ENCODE data around the gene DNAJB1.
"Not testable (repeated sequence)": the region's sequence is repeated elsewhere in the genome, so short reads cannot be mapped to it uniquely, and the experiment has no call there.

DNAJB1 gene

GRCh38 chr19:14551134-14552005 lies 33.2 kb upstream of the DNAJB1 start:
- H3K9ac ChIP-seq (ENCODE audit: low read length); H3K27ac ChIP-seq (ENCODE audit: low read length); H3K36me3 ChIP-seq (ENCODE audit: control insufficient read depth, low read depth, low read length); H3K9me3 ChIP-seq (ENCODE audit: control insufficient read depth, low read depth, low read length); H3K4me3 ChIP-seq (ENCODE audit: low read length); H3K4me1 ChIP-seq (ENCODE audit: control insufficient read depth, low read depth, low read length); H3K27me3 ChIP-seq (ENCODE audit: control insufficient read depth, insufficient read depth, low read length): not testable (repeated sequence)

GRCh38 chr19:14550201-14550754 lies 32.1 kb upstream of the DNAJB1 start:
- H3K4me3 ChIP-seq (ENCODE audit: low read length): no peak overlapping the region
- no peaks in the 10 kb centered on the region for H3K27me3 ChIP-seq (ENCODE audit: control insufficient read depth, insufficient read depth, low read length)
- no peaks in the 10 kb centered on the region for H3K9me3 ChIP-seq (ENCODE audit: control insufficient read depth, low read depth, low read length)
- H3K4me1 ChIP-seq (ENCODE audit: control insufficient read depth, low read depth, low read length): peaks cover 3% of the 10 kb centered on the region
- H3K9ac ChIP-seq (ENCODE audit: low read length): no peak overlapping the region
- H3K36me3 ChIP-seq (ENCODE audit: control insufficient read depth, low read depth, low read length): no peaks in the 10 kb centered on the region
- H3K27ac ChIP-seq (ENCODE audit: low read length): no peak overlapping the region

- no peaks in the 10 kb centered on the region for H3K36me3 ChIP-seq (ENCODE audit: control insufficient read depth, low read depth, low read length)
- H3K9ac ChIP-seq (ENCODE audit: low read length): no peak overlapping the region
- H3K4me1 ChIP-seq (ENCODE audit: control insufficient read depth, low read depth, low read length): peaks cover 4% of the 10 kb centered on the region
- H3K27ac ChIP-seq (ENCODE audit: low read length): no peak overlapping the region
- H3K9me3 ChIP-seq (ENCODE audit: control insufficient read depth, low read depth, low read length): no peaks in the 10 kb centered on the region
- no peaks in the 10 kb centered on the region for H3K27me3 ChIP-seq (ENCODE audit: control insufficient read depth, insufficient read depth, low read length)
- H3K4me3 ChIP-seq (ENCODE audit: low read length): no peak overlapping the region
These were observed 27.5 kb upstream of the DNAJB1 start for GRCh38 chr19:14545716-14546082.

- H3K9ac ChIP-seq (ENCODE audit: low read length): no peak overlapping the region
- no peak overlapping the region for H3K4me3 ChIP-seq (ENCODE audit: low read length)
- no peaks in the 10 kb centered on the region for H3K36me3 ChIP-seq (ENCODE audit: control insufficient read depth, low read depth, low read length)
- no peaks in the 10 kb centered on the region for H3K9me3 ChIP-seq (ENCODE audit: control insufficient read depth, low read depth, low read length)
- no peaks in the 10 kb centered on the region for H3K27me3 ChIP-seq (ENCODE audit: control insufficient read depth, insufficient read depth, low read length)
- no peak overlapping the region for H3K27ac ChIP-seq (ENCODE audit: low read length)
- H3K4me1 ChIP-seq (ENCODE audit: control insufficient read depth, low read depth, low read length): peaks cover 4% of the 10 kb centered on the region
These were observed 26.9 kb upstream of the DNAJB1 start for GRCh38 chr19:14544977-14545715.

- no peaks in the 10 kb centered on the region for H3K36me3 ChIP-seq (ENCODE audit: control insufficient read depth, low read depth, low read length)
- H3K9me3 ChIP-seq (ENCODE audit: control insufficient read depth, low read depth, low read length): no peaks in the 10 kb centered on the region
- H3K4me1 ChIP-seq (ENCODE audit: control insufficient read depth, low read depth, low read length): peaks cover 4% of the 10 kb centered on the region
- no peaks in the 10 kb centered on the region for H3K27me3 ChIP-seq (ENCODE audit: control insufficient read depth, insufficient read depth, low read length)
- H3K9ac ChIP-seq (ENCODE audit: low read length): no peak overlapping the region
- no peak overlapping the region for H3K27ac ChIP-seq (ENCODE audit: low read length)
- H3K4me3 ChIP-seq (ENCODE audit: low read length): no peak overlapping the region
These were observed 25.9 kb upstream of the DNAJB1 start for GRCh38 chr19:14544047-14544446.

GRCh38 chr19:14542711-14543328 lies 24.6 kb upstream of the DNAJB1 start:
- peaks cover 4% of the 10 kb centered on the region for H3K4me1 ChIP-seq (ENCODE audit: control insufficient read depth, low read depth, low read length)
- H3K27ac ChIP-seq (ENCODE audit: low read length): no peak overlapping the region
- no peak overlapping the region for H3K9ac ChIP-seq (ENCODE audit: low read length)
- no peak overlapping the region for H3K4me3 ChIP-seq (ENCODE audit: low read length)
- H3K36me3 ChIP-seq (ENCODE audit: control insufficient read depth, low read depth, low read length): no peaks in the 10 kb centered on the region
- no peaks in the 10 kb centered on the region for H3K27me3 ChIP-seq (ENCODE audit: control insufficient read depth, insufficient read depth, low read length)
- H3K9me3 ChIP-seq (ENCODE audit: control insufficient read depth, low read depth, low read length): no peaks in the 10 kb centered on the region

GRCh38 chr19:14541979-14542378 lies 23.8 kb upstream of the DNAJB1 start:
- not testable (repeated sequence) for H3K9ac ChIP-seq (ENCODE audit: low read length); H3K4me1 ChIP-seq (ENCODE audit: control insufficient read depth, low read depth, low read length); H3K27me3 ChIP-seq (ENCODE audit: control insufficient read depth, insufficient read depth, low read length); H3K36me3 ChIP-seq (ENCODE audit: control insufficient read depth, low read depth, low read length); H3K9me3 ChIP-seq (ENCODE audit: control insufficient read depth, low read depth, low read length); H3K27ac ChIP-seq (ENCODE audit: low read length); H3K4me3 ChIP-seq (ENCODE audit: low read length)

GRCh38 chr19:14540741-14541525 lies 22.7 kb upstream of the DNAJB1 start:
- H3K36me3 ChIP-seq (ENCODE audit: control insufficient read depth, low read depth, low read length): no peaks in the 10 kb centered on the region
- H3K9me3 ChIP-seq (ENCODE audit: control insufficient read depth, low read depth, low read length): no peaks in the 10 kb centered on the region
- H3K4me3 ChIP-seq (ENCODE audit: low read length): no peak overlapping the region
- no peak overlapping the region for H3K27ac ChIP-seq (ENCODE audit: low read length)
- no peak overlapping the region for H3K9ac ChIP-seq (ENCODE audit: low read length)
- no peaks in the 10 kb centered on the region for H3K27me3 ChIP-seq (ENCODE audit: control insufficient read depth, insufficient read depth, low read length)
- peaks cover 7% of the 10 kb centered on the region for H3K4me1 ChIP-seq (ENCODE audit: control insufficient read depth, low read depth, low read length)

- no peaks in the 10 kb centered on the region for H3K36me3 ChIP-seq (ENCODE audit: control insufficient read depth, low read depth, low read length)
- H3K4me3 ChIP-seq (ENCODE audit: low read length): peak overlapping the region; percentile 4
- peaks cover 2% of the 10 kb centered on the region for H3K4me1 ChIP-seq (ENCODE audit: control insufficient read depth, low read depth, low read length)
- no peak overlapping the region for H3K27ac ChIP-seq (ENCODE audit: low read length)
- H3K27me3 ChIP-seq (ENCODE audit: control insufficient read depth, insufficient read depth, low read length): no peaks in the 10 kb centered on the region
- no peaks in the 10 kb centered on the region for H3K9me3 ChIP-seq (ENCODE audit: control insufficient read depth, low read depth, low read length)
- no peak overlapping the region for H3K9ac ChIP-seq (ENCODE audit: low read length)
These were observed 18.9 kb upstream of the DNAJB1 start for GRCh38 chr19:14536926-14537692.

GRCh38 chr19:14533450-14533849 lies 15.3 kb upstream of the DNAJB1 start:
- Histone ChIP-seq H3K27me3 (ENCODE audit: control insufficient read depth, insufficient read depth, low read length) (no peaks in the 10 kb centered on the region), H3K36me3 (ENCODE audit: control insufficient read depth, low read depth, low read length) (no peaks in the 10 kb centered on the region), H3K9ac (ENCODE audit: low read length) (no peak overlapping the region), H3K4me3 (ENCODE audit: low read length) (no peak overlapping the region), H3K9me3 (ENCODE audit: control insufficient read depth, low read depth, low read length) (no peaks in the 10 kb centered on the region), H3K27ac (ENCODE audit: low read length) (no peak overlapping the region), H3K4me1 (ENCODE audit: control insufficient read depth, low read depth, low read length) (peaks cover 8% of the 10 kb centered on the region)

Measured in iPS-18a (cell line).